GM13976 (cell line): Measurements from ENCODE around the gene ARSA.

Source experiments
- DNase-seq: peaks from one replicate; pipeline ENCODE4 v3.0.0; 2012; ENCODE audit warnings: low spot score
- in situ Hi-C: fragments of 300-500 bp; cut with MboI; formaldehyde crosslinking; loops from one replicate; pipeline ENCODE4 v1.12.0; 2022; ENCODE audit warnings: low sequenced_read_pairs, mixed read lengths, inconsistent platforms; ENCODE audit not compliant: unreplicated experiment
- TF ChIP-seq, protein P1 (sequence below): IDR thresholded peaks from 2 replicates; pipeline ENCODE4 v1.5.1; 2012; ENCODE audit warnings: borderline replicate concordance, mild to moderate bottlenecking; ENCODE audit not compliant: insufficient read depth; ENCODE audit errors: extremely low read depth, missing control alignments, control extremely low read depth

ARSA gene

DNA sequence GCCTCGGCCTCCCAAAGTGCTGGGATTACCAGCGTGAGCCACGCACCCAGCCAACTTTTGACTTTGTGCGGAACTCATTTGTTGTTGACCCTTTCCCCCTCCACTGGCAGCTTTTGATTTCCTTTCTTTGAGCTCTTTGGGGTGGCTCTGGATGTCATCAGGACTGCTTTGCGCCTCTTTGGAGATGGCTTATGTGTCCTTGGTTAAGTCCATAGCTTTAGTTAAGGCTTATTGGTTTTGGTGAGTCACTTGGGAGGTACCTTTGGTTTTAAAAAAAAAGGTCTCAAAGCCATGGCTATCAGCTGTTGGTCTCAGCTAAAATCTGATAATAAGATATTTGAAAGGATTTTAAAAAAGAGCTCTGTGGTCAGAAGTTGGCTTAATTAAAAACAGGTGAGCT is 5.1 kb upstream of the ARSA start:
- in situ Hi-C loops = no loop called here
- DNase-seq = no peak
- TF ChIP-seq, protein P1, sequence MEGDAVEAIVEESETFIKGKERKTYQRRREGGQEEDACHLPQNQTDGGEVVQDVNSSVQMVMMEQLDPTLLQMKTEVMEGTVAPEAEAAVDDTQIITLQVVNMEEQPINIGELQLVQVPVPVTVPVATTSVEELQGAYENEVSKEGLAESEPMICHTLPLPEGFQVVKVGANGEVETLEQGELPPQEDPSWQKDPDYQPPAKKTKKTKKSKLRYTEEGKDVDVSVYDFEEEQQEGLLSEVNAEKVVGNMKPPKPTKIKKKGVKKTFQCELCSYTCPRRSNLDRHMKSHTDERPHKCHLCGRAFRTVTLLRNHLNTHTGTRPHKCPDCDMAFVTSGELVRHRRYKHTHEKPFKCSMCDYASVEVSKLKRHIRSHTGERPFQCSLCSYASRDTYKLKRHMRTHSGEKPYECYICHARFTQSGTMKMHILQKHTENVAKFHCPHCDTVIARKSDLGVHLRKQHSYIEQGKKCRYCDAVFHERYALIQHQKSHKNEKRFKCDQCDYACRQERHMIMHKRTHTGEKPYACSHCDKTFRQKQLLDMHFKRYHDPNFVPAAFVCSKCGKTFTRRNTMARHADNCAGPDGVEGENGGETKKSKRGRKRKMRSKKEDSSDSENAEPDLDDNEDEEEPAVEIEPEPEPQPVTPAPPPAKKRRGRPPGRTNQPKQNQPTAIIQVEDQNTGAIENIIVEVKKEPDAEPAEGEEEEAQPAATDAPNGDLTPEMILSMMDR = no peak

DNA sequence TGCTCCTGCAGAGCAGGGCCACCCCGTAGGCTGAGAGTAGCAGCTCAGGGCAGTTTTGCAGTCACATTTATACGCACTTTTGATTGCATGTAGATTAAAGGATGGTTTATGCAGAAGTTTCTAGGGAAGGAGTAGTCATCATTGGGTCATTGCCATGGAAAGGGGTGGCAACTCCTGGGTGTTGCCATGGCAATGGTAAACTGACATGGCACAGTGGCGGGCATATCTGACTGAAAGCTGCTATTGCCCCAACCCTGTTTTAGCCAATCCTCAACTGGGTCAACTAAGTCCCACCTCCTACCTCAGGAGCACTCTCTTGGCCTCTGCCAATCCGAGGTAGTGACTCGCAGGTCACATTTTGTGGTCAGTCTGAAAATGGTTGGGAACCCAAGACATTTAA is 2.4 kb upstream of the ARSA start:
- in situ Hi-C loops = no loop called here
- TF ChIP-seq, protein P1 = no peak
- no peak for DNase-seq

DNA sequence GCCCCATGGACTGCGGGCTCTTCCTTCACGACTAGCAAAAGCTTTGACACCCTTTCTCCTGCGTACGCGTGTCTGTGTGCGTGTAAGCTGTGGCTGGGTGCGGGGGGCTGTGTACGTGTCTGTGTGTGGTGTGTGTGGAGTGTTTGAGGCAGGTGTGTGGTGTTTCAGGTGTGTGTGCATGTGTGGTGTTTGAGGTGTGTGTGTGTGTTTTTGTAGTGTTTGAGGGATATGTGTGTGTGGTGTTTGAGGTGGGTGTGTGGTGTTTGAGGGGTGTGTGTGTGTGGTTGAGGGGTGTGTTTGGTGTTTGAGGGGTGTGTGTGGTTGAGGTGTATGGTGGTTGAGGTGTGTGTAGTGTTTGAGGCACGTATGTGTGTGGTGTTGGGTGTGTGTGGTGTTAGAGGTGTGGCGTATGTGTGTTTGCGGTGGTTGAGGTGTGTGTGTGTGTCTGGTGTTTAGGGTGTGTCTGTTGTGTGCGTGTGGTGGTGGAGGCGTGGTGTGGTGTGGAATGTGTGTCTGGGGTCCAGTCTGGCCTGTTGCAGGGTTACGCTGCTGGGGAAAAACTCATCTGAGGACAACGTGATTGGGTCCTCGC is 687 bp upstream of the ARSA start:
- TF ChIP-seq, protein P1 = no peak
- in situ Hi-C loops = no loop called here
- DNase-seq = no peak

DNA sequence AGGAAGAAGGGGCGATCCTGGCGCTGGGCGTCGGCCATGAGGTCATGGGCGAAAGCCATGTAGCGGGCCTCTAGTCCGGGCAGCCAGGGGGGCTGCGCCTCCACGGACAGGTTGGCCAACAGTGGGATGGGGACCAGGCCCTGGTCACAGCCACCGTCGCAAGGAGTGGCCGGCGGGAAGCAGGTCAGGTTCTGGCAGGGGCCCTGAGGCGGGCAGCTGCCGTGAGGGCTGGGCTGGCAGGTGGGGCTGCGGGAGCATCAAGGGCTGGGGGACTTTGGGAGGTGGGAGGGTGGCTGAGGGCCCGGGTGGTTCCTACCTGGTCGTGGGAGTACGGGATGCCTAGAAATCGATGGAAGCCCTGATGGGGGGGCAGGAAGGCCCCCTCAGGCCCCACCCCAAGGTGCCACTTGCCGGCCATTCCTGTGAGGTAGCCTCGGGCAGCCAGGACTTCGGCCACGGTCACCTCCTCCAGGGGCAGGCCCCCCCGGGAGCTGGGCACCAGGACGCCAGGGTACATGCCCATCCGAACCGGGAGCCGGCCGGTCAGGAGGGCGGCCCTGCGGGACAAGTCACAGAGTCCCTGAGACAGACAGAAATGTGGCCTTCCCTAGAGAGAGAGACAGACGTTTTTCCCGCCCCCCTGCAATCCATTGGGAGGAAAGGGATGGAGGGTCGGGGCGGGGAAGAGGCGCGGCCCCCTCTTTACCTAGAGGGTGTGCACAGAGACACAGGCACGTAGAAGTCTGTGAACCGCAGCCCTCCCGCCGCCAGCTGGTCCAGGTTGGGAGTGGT is 906 bp downstream of the ARSA start:
- in situ Hi-C loops = no loop called here
- TF ChIP-seq, protein P1 = no peak
- no peak for DNase-seq

DNA sequence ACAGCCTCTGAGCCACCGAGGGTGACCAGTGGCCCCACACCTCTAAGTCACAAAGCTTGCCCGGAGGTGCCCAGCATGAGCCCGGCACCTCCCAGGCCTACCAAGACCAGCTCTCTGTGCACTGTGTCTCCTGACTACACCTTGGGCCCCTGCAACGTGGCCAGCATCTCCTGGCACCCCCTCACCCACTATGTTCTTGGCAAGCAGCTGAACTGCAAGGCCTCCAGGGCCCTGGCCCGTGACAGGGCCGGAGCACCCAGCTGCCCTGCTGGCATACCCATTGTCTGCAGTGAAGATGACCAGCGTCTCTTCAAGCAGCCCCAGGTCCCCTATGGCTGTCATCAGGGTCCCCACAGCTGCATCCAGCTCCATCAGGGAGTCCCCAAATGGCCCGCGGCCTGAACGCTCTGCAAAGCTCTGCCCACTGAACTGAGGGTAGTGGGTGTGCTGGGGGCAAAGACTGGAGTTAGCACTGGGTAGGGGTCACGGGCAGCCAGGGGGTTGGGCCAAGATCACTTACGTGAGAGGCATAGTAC is 1.6 kb downstream of the ARSA start:
- TF ChIP-seq, protein P1 = no peak
- in situ Hi-C loops = no loop called here
- no peak for DNase-seq

DNA sequence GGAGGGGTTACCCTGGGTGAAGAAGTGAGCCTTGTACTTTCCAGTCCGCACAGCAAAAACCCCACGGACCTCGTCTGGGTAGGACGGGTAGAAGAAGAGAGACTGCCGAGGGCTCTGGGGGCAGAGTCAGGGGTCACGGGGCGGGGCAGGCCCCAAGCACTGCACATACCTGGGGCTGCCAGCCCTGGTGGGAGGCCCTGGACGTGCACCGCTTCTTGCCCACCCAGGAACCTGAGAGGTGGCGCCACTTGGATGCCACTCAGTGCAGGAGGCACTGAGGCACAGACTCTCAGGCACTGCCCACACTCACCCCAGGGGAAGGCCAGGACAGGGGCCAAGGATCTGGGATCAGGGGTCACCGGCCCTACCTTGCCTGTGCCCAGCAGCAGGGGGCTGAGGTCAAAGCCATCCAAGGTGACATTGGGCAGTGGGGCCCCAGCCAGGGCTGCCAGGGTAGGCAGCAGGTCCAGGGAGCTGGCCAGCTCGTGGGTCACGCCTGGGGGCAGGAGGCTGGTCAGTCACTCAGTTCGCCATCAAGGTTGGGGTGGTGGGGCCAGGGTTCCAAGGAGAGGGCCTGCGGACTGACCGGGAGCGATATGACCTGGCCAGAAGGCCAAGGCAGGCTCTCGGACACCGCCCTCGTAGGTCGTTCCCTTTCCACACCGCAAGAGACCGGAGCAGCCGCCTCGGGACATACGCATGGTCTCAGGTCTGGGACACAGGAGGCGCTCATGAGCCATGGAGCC is 2.2 kb downstream of the ARSA start:
- TF ChIP-seq, protein P1 = peak; percentile 14
- no peak for DNase-seq
- in situ Hi-C loops = no loop called here
